A549 (cell line): ENCODE data around the gene LMTK3.

Source experiments
- EP300 ChIP-seq, 2 experiments: fragments of >200 bp; sonication (Bioruptor Twin); formaldehyde crosslinking; IDR thresholded peaks; 2 replicates in 1 of 2; 3 replicates in 1 of 2; pipeline ENCODE4 v1.6.1; 2016 to 2017
- FOSB ChIP-seq: fragments of 250-450 bp; sonication (Bioruptor Pico); IDR thresholded peaks from 2 replicates; pipeline ENCODE4 v1.5.0; 2020; ENCODE audit warnings: mild to moderate bottlenecking, moderate library complexity
- MYC ChIP-seq: IDR thresholded peaks from 2 replicates; pipeline ENCODE4 v1.6.1; 2012; ENCODE audit warnings: mild to moderate bottlenecking, inconsistent platforms, low read length, improper control_type of control experiment, borderline replicate concordance
- POLR2A ChIP-seq: IDR thresholded peaks from 2 replicates; pipeline ENCODE4 v1.6.1; 2012; ENCODE audit warnings: mild to moderate bottlenecking, low read length
- POLR2AphosphoS2 ChIP-seq: conservative IDR thresholded peaks from 2 replicates; pipeline ENCODE4 v1.6.1; 2012; ENCODE audit warnings: low read length, improper control_type of control experiment, inconsistent platforms
- RAD21 ChIP-seq, 2 experiments: fragments of >200 bp in 1 of 2; sonication (Bioruptor Twin) in 1 of 2; formaldehyde crosslinking in 1 of 2; IDR thresholded peaks in 1 of 2; conservative IDR thresholded peaks in 1 of 2; 2 replicates in 1 of 2; 3 replicates in 1 of 2; pipeline ENCODE4 v1.6.1; 2012 to 2018; ENCODE audit warnings: inconsistent platforms in 1 of 2
- RCOR1 ChIP-seq: fragments of 150-350 bp; IDR thresholded peaks from 2 replicates; pipeline ENCODE4 v1.6.1; 2014; ENCODE audit warnings: antibody characterized with exemption, low read length, low read depth
- TF ChIP-seq, protein P1 (sequence below): fragments of >200 bp; sonication (Bioruptor Twin); formaldehyde crosslinking; IDR thresholded peaks from 3 replicates; pipeline ENCODE4 v1.5.1; 2016

DNA sequence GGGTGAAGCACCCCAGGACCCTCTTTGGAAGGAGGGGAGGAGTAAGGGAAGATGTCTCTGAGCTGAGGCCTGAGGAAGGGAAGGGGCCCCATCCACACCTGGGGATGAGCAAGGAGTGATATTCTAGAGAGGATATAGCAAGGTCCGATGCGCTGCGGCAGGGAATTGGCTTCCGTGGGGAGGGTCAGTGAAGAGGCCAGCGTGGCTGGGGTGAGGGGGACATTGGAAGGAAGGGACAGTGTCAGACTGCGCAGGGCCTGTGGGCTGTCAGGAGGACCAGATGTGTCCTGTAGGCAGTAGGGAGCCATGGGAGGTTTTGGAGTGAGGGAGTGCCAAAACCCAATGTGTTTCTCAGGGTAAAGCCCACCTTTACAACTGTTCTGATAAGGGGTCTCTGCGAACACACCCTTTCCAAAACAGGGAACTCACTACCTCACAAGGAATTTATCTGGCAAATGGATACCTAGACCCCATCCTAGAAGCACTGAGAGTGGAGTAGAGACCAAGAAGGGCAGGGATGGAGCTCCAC, 3.7 kb downstream of the LMTK3 start:
- no peak for TF ChIP-seq MYC
- no peak for TF ChIP-seq RAD21 (conservative IDR thresholded peaks at IDR 0.05 in 1 of 2, IDR thresholded peaks at IDR 0.05 in 1 of 2)
- no peak for TF ChIP-seq EP300 (IDR thresholded peaks at IDR 0.05)
- TF ChIP-seq, protein P1, sequence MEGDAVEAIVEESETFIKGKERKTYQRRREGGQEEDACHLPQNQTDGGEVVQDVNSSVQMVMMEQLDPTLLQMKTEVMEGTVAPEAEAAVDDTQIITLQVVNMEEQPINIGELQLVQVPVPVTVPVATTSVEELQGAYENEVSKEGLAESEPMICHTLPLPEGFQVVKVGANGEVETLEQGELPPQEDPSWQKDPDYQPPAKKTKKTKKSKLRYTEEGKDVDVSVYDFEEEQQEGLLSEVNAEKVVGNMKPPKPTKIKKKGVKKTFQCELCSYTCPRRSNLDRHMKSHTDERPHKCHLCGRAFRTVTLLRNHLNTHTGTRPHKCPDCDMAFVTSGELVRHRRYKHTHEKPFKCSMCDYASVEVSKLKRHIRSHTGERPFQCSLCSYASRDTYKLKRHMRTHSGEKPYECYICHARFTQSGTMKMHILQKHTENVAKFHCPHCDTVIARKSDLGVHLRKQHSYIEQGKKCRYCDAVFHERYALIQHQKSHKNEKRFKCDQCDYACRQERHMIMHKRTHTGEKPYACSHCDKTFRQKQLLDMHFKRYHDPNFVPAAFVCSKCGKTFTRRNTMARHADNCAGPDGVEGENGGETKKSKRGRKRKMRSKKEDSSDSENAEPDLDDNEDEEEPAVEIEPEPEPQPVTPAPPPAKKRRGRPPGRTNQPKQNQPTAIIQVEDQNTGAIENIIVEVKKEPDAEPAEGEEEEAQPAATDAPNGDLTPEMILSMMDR, result no peak
- TF ChIP-seq POLR2AphosphoS2, result no peak
- TF ChIP-seq RCOR1, result 0 out of 2 replicates have a peak, but pooled peaks have one; percentile 39
- TF ChIP-seq FOSB (CRISPR knock-in tag), result no peak
- no peak for TF ChIP-seq POLR2A
